Loucy (cell line): Measurements from ENCODE around the gene PPIL1.

Source experiments
- H2AFZ ChIP-seq: fragments of 200-600 bp; sonication (generic); 2 replicates; pipeline ENCODE4 v1.6.0; 2016; ENCODE audit warnings: antibody characterized with exemption, mild to moderate bottlenecking, low read length, moderate library complexity
- H3F3A ChIP-seq: fragments of 200-600 bp; 2 replicates; pipeline ENCODE4 v1.6.0; 2016; ENCODE audit warnings: antibody characterized with exemption, low read depth, mild to moderate bottlenecking
- H3K27me3 ChIP-seq: fragments of 200-600 bp; sonication (generic); 2 replicates; pipeline ENCODE4 v1.6.1; 2014; ENCODE audit warnings: low read length, mild to moderate bottlenecking; ENCODE audit not compliant: insufficient read depth, poor library complexity, severe bottlenecking
- H3K36me3 ChIP-seq: fragments of 200-600 bp; sonication (generic); 2 replicates; pipeline ENCODE4 v1.6.1; 2016; ENCODE audit warnings: low read length; ENCODE audit not compliant: insufficient read depth
- H3K4me1 ChIP-seq: fragments of 200-600 bp; sonication (generic); 2 replicates; pipeline ENCODE4 v1.5.1; 2014; ENCODE audit warnings: low read length, mild to moderate bottlenecking; ENCODE audit not compliant: insufficient read depth, poor library complexity, severe bottlenecking
- H3K4me2 ChIP-seq: fragments of 200-600 bp; sonication (generic); 2 replicates; pipeline ENCODE4 v1.6.0; 2014; ENCODE audit warnings: antibody characterized with exemption, low read length, low read depth, mild to moderate bottlenecking; ENCODE audit not compliant: poor library complexity, severe bottlenecking
- H3K4me3 ChIP-seq: fragments of 200-600 bp; sonication (generic); 2 replicates; pipeline ENCODE4 v1.5.1; 2014; ENCODE audit warnings: low read length, mild to moderate bottlenecking, mixed read lengths; ENCODE audit not compliant: poor library complexity, severe bottlenecking
- H3K79me2 ChIP-seq: fragments of 200-600 bp; sonication (generic); 2 replicates; pipeline ENCODE4 v1.6.1; 2014; ENCODE audit warnings: low read length; ENCODE audit not compliant: insufficient read depth
- H3K9ac ChIP-seq: fragments of 200-600 bp; sonication (generic); 2 replicates; pipeline ENCODE4 v1.6.0; 2014; ENCODE audit warnings: mild to moderate bottlenecking, low read depth, low read length, moderate library complexity; ENCODE audit not compliant: poor library complexity, severe bottlenecking
- H3K9me2 ChIP-seq: fragments of 200-600 bp; sonication (generic); replicated peaks from 2 replicates; pipeline ENCODE4 v1.6.1; 2016; ENCODE audit warnings: low read depth, low read length, mixed read lengths
- H3K9me3 ChIP-seq: fragments of 200-600 bp; sonication (generic); 2 replicates; pipeline ENCODE4 v1.6.1; 2014; ENCODE audit warnings: mild to moderate bottlenecking, antibody characterized with exemption, low read length, low read depth; ENCODE audit not compliant: insufficient read depth
- H4K20me1 ChIP-seq: fragments of 200-600 bp; sonication (generic); 2 replicates; pipeline ENCODE4 v1.6.0; 2014; ENCODE audit warnings: antibody characterized with exemption, low read length, mild to moderate bottlenecking; ENCODE audit not compliant: insufficient read depth, poor library complexity, severe bottlenecking
- EZH2phosphoT487 ChIP-seq: fragments of 200-600 bp; IDR thresholded peaks from 2 replicates; pipeline ENCODE4 v1.6.1; 2018; ENCODE audit warnings: antibody characterized with exemption, mild to moderate bottlenecking, moderate library complexity, borderline replicate concordance
- TF ChIP-seq, protein P1 (sequence below): fragments of 200-600 bp; sonication (generic); conservative IDR thresholded peaks from 2 replicates; pipeline ENCODE4 v1.5.1; 2014; ENCODE audit warnings: mild to moderate bottlenecking, antibody characterized with exemption, low read length

PPIL1 gene

DNA sequence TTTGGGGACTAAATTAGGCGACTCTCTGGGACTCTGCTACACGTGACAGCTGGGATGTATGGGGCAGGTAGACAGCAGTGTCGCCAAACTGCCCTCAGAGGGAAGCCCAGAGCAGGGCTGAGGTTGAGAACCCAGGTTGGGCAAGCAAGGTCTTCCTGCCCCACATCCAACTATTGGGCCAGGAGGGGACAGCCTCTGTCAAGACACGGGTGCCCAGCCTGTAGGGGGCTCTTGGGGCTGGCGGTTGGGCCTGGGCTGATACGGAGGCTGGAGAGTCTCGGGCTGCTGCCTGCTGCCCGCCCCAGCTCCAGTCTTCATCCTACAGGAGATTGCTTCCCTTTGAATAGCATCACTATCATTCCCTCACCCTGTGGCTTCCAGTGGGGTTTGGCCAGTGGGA is 68.7 kb downstream of the PPIL1 start:
- no peaks in the 10 kb centered on the region for H3K27me3 ChIP-seq

DNA sequence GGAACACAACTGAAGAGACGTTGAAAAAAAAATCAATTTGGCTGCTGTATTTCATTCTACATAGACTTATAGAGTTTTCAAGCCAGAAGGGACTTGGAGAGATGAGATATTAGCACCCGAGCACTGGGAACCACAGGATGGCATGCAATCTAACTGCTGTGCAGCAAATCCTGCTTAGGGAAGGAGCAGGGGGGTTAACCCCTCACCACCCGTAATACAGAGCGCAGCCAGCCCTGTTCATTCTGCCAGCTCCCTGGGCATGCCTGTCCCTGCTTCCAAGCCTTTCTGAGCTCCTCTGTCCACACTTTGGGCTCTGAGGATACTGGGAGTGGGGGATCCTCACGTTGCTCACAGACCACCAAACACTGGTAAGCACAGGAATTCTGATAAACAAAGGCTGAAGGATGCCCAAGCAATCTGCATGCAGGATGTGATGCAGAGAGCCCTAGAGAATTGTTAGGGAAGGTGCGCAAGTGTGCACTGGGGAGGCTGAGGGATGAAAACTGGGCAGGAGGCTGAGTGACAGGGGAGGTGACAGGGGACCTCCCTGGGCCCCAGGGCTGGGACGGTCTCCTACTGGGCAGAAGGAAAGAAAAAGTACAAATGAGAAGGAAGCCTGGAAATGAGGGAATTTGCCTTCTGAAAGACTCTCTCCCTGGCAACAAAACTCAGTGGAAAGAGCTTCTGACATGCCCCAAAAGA is 69.4 kb downstream of the PPIL1 start:
- Histone ChIP-seq H3K9me2 (no peaks in the 10 kb centered on the region), H3F3A (no peaks in the 10 kb centered on the region), H3K9ac (no peak overlapping the region), H3K36me3 (no peaks in the 10 kb centered on the region), H3K79me2 (no peaks in the 10 kb centered on the region), H3K9me3 (no peaks in the 10 kb centered on the region), H3K4me2 (no peak overlapping the region), H3K4me1 (peaks cover 13% of the 10 kb centered on the region), H2AFZ (no peak overlapping the region), H4K20me1 (no peaks in the 10 kb centered on the region), H3K27me3 (no peaks in the 10 kb centered on the region), H3K4me3 (no peak overlapping the region)
- TF ChIP-seq, protein P1, sequence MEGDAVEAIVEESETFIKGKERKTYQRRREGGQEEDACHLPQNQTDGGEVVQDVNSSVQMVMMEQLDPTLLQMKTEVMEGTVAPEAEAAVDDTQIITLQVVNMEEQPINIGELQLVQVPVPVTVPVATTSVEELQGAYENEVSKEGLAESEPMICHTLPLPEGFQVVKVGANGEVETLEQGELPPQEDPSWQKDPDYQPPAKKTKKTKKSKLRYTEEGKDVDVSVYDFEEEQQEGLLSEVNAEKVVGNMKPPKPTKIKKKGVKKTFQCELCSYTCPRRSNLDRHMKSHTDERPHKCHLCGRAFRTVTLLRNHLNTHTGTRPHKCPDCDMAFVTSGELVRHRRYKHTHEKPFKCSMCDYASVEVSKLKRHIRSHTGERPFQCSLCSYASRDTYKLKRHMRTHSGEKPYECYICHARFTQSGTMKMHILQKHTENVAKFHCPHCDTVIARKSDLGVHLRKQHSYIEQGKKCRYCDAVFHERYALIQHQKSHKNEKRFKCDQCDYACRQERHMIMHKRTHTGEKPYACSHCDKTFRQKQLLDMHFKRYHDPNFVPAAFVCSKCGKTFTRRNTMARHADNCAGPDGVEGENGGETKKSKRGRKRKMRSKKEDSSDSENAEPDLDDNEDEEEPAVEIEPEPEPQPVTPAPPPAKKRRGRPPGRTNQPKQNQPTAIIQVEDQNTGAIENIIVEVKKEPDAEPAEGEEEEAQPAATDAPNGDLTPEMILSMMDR, result no peak
- no peak for TF ChIP-seq EZH2phosphoT487

More for the DNA sequence above, 68.7 kb downstream of the PPIL1 start:
- no peak overlapping the region for H3K4me3 ChIP-seq
- no peaks in the 10 kb centered on the region for H3K36me3 ChIP-seq
- H3K9me3 ChIP-seq, result no peaks in the 10 kb centered on the region
- no peaks in the 10 kb centered on the region for H3K9me2 ChIP-seq
- H3F3A ChIP-seq, result no peaks in the 10 kb centered on the region
- H3K9ac ChIP-seq, result no peak overlapping the region
- H3K4me1 ChIP-seq, result peaks cover 8% of the 10 kb centered on the region
- H2AFZ ChIP-seq, result no peak overlapping the region
- no peaks in the 10 kb centered on the region for H4K20me1 ChIP-seq
- H3K4me2 ChIP-seq, result no peak overlapping the region
- H3K79me2 ChIP-seq, result no peaks in the 10 kb centered on the region
- no peak for TF ChIP-seq EZH2phosphoT487
- TF ChIP-seq, protein P1, result no peak
